Colonic mucosa (tissue), 4 donors: ENCODE data around the gene PASD1. TPM values are rescaled to one million over a fixed set of nuclear protein-coding genes. Genes with fewer than 3 reads are reported as not detected.

Experiments used
- DNase-seq: peaks from one replicate; pipeline ENCODE4 v3.0.0-alpha.2; 2020
- H3K27ac ChIP-seq: fragments of 200-600 bp; one replicate; pipeline ENCODE4 v1.8.0; 2021
- H3K27me3 ChIP-seq: fragments of 200-600 bp; one replicate; pipeline ENCODE4 v1.8.0; 2021
- H3K36me3 ChIP-seq: fragments of 200-600 bp; one replicate; pipeline ENCODE4 v1.8.0; 2021
- H3K4me1 ChIP-seq: fragments of 200-600 bp; one replicate; pipeline ENCODE4 v1.8.0; 2021; ENCODE audit warnings: mild to moderate bottlenecking
- H3K4me3 ChIP-seq: fragments of 200-600 bp; one replicate; pipeline ENCODE4 v1.8.0; 2021
- H3K9ac ChIP-seq, 2 donors: one replicate each; pipeline ENCODE4 v1.7.0; 2013; ENCODE audit warnings: control low read depth in 2 of 2, low read depth in 2 of 2, low read length in 2 of 2
- H3K9me3 ChIP-seq: fragments of 200-600 bp; one replicate; pipeline ENCODE4 v1.8.0; 2021
- CTCF ChIP-seq: fragments of 200-600 bp; IDR thresholded peaks from one replicate; pipeline ENCODE4 v1.8.0; 2022; ENCODE audit warnings: antibody characterized with exemption, mild to moderate bottlenecking
- intact Hi-C: fragments of 100-400 bp; cut with DNase I; formaldehyde crosslinking; loops from one replicate; pipeline ENCODE4 v1.14.1; 2022
- total RNA-seq, 2 donors: library from RNA; stranded (reverse); fragmentation: NEBNext Ultra II Directional in 1 of 2; extraction: Animal tissue kit (Norgen Biotek cat#: 25700) in 1 of 2; gene quantifications; one replicate each; pipeline ENCODE4 v1.2.1, GENCODE V29; 2021
- donor health status: healthy.
- donor health status: DM: no; HTN: no; CAD: no.
- donor health status: DM: no; HTN: no; CAD: no.

Gene PASD1
- not detected for total RNA-seq

- Histone ChIP-seq H3K27ac (no peak within 1 kb of the TSS), H3K36me3 (no peaks in the 10 kb centered on the region), H3K9ac (no peak within 1 kb of the TSS), H3K4me3 (no peak within 1 kb of the TSS), H3K27me3 (no peaks in the 10 kb centered on the region), H3K4me1 (no peaks in the 10 kb centered on the region), H3K9me3 (no peaks in the 10 kb centered on the region)
- no peak for TF ChIP-seq CTCF
- intact Hi-C loops: no loop called here
- no peak for DNase-seq
Measured at GRCh38 chrX:151563449-151563848, at the start of gene PASD1. Gene PASD1 (plus strand): TSS chrX:151563675. CDS start chrX:151601554, 37,879 bp downstream.

GRCh38 chrX:151515237-151515636 lies 48.2 kb upstream of the PASD1 start:
- Histone ChIP-seq H3K9me3 (no peaks in the 10 kb centered on the region), H3K27me3 (no peaks in the 10 kb centered on the region), H3K9ac (no peak overlapping the region), H3K4me3 (no peak overlapping the region), H3K4me1 (no peaks in the 10 kb centered on the region), H3K27ac (no peak overlapping the region), H3K36me3 (no peaks in the 10 kb centered on the region)
- TF ChIP-seq CTCF: no peak
- DNase-seq: no peak
- intact Hi-C loops: no loop called here

DNA sequence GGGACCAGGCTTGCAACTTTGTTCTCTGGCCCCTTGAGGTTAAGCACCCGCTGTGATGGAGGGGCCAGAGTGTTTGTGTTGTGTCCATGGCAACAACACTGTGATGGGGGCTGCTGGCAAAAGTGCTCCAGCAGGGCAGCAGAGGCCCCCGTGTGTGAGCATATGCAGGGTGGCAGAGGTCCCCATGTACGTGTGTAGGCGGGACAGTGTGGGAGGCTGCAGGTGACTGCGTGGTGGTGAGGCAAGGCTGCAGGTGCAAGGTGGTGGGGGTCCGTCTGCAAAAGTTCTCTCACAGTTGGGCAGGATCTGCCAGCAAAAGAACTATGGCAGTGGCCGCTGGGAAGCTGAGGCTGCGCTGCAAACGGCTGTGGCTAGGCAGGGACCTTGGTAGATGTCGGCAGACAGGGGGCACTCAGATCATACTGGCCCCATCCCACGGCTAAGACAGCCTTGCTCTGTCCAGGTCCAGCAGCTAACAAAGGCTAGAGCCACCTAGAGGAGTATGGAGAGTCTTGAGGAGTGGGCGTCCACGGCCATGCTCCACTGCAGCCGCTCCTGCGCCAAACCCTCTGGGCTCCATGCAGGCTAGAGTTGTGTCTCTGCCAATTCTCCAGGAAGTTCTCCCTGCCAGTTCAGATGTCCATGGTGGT lies 46.8 kb upstream of the PASD1 start:
- no peak for TF ChIP-seq CTCF
- Histone ChIP-seq H3K36me3 (no peaks in the 10 kb centered on the region), H3K27ac (no peak overlapping the region), H3K9me3 (no peaks in the 10 kb centered on the region), H3K4me3 (no peak overlapping the region), H3K27me3 (no peaks in the 10 kb centered on the region), H3K9ac (no peak overlapping the region), H3K4me1 (no peaks in the 10 kb centered on the region)
- no peak for DNase-seq
- intact Hi-C loops: no loop called here

GRCh38 chrX:151517421-151517820 lies 46.1 kb upstream of the PASD1 start:
- H3K27ac ChIP-seq: no peak overlapping the region
- no peaks in the 10 kb centered on the region for H3K36me3 ChIP-seq
- intact Hi-C loops: no loop called here
- no peak overlapping the region for H3K9ac ChIP-seq
- no peak overlapping the region for H3K4me3 ChIP-seq
- DNase-seq: no peak
- H3K9me3 ChIP-seq: no peaks in the 10 kb centered on the region
- H3K4me1 ChIP-seq: no peaks in the 10 kb centered on the region
- no peaks in the 10 kb centered on the region for H3K27me3 ChIP-seq
- no peak for TF ChIP-seq CTCF

- Histone ChIP-seq H3K27me3 (no peaks in the 10 kb centered on the region), H3K27ac (no peak overlapping the region), H3K36me3 (no peaks in the 10 kb centered on the region), H3K9ac (no peak overlapping the region), H3K9me3 (no peaks in the 10 kb centered on the region), H3K4me1 (no peaks in the 10 kb centered on the region), H3K4me3 (no peak overlapping the region)
- no peak for DNase-seq
- no peak for TF ChIP-seq CTCF
- intact Hi-C loops: no loop called here
Measured at GRCh38 chrX:151523351-151523750, 40.1 kb upstream of the PASD1 start.
